GM12873 (cell line): ENCODE measurements around the gene RIPK1.

Source experiments
- CTCF ChIP-seq: IDR thresholded peaks from 2 replicates; pipeline ENCODE4 v1.5.1; 2012; ENCODE audit warnings: low read depth, mild to moderate bottlenecking, moderate library complexity, low read length, control low read depth; ENCODE audit not compliant: insufficient read depth; ENCODE audit errors: missing control alignments

RIPK1 gene

GRCh38 chr6:3164388-3164787, 96.1 kb downstream of the RIPK1 start:
- no peak for TF ChIP-seq CTCF
